SW 1271 (cell line): Measurements from ENCODE around the gene DAP3.
A peak's percentile ranks its signal among the peaks of the same experiment; 100 is the strongest.
"Not testable (repeated sequence)": the region's sequence is repeated elsewhere in the genome, so short reads cannot be mapped to it uniquely, and the experiment has no call there.

ENCODE experiments used
- DNase-seq, 2 experiments: peaks; one replicate each; lab custom pipeline; 2025; lab: John Stamatoyannopoulos, UW

The DAP3 gene

DNA sequence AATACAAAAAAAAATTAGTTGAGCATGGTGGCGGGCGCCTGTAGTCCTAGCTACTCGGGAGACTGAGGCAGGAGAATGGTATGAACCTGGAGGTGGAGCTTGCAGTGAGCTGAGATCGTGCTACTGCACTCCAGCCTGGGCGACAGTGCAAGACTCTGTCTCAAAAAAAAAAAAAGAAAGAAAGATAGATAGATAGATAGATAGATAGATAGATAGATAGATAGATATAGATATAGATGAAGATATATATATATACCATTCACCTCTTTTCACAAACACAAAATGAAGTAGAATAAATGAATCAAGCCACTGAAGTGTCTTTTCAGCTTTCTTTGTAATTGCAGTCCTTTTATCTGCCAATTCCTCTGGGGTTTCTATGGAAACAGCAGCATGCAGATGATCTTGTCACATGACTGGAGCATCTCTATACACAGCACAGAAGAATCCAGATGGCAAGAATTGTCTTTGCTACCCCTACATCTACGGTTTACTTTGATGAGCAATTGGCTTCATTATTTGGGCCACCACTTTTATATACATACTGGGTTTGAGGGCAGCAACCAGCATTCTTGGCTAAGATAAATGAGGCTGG, 29.7 kb downstream of the DAP3 start:
- DNase-seq, result not testable (repeated sequence)

DNA sequence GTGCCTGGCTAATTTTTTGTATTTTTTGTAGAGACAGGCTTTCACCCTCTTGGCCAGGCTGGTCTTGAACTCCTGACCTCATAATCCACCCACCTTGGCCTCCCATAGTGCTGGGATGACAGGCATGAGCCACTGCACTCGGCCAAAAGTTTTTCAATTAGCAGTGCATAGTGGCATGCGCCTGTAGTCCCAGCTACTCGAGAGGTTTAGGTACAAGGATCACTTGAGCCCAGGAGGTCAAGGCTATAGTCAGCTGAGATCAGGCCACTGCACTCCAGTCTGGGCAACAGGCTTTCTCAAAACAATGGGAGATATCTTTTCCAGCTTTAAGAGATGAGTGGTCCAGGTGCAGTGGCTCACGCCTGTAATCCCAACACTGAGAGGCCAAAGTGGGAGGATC, 30.8 kb downstream of the DAP3 start:
- no peak for DNase-seq

DNA sequence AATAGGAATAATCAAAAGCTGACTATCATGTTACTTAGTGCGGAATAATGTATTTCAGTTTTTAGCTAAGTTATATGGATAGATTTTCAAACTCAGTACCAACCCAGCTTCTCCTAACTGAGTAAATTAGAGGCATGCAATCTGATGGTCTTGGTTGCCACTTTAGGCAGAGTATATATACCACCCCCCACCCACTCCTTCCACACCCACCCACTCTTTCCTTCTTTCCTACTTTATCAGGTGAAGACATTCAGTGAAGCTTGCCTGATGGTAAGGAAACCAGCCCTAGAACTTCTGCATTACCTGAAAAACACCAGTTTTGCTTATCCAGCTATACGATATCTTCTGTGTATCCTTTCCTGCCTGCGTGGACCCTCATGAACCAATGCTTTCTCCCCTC, 36.3 kb downstream of the DAP3 start:
- DNase-seq, result no peak

DNA sequence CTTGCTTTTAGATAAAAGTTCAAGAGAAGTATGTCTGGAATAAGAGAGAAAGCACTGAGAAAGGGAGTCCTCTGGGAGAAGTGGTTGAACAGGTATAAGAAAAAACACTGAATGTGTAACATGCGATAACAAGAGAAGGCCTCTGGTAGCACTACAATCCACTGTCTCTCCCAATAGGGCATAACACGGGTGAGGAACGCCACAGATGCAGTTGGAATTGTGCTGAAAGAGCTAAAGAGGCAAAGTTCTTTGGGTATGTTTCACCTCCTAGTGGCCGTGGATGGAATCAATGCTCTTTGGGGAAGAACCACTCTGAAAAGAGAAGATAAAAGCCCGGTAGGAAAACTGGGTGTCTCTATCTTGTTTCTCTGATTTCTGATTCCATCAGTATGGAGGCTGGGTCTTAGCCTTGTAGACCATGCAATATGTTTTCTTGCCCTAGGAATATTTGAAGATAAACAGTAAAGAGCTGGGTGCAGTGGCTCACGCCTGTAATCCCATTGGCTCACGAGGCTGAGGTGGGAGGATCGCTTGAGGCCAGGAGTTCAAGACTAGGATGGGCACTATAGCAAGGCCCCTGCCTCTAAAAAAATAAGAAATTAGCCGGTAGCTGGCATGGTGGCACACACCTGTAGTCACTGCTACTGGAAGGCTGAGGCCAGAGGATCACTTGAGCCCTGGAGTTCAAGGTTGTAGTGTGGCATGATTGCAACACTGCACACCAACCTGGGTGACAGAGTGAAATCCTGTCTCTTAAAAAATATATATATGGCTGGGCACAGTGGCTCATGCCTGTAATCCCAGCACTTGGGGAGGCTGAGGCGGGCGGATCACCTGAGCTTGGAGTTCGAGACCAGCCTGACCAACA, 40.4 kb downstream of the DAP3 start:
- DNase-seq, result peak; percentile 21 to 41

DNA sequence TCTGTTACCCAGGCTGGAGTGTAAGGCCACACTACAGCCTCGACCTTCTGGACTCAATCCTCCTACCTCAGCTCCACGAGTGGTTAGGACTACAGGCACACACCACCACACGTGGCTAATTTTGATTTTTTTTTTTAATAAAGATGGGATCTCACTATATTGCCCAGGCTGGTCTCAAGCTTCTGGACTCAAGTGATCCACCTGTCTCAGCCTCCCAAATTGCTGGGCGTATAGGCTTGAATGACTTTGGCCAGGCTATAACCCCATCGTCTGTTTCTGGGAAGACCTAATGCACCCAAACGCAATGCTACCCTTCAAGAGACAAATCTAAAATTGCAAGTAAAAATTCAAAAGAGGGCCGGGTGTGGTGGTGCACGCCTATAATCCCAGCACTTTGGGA, 52.1 kb downstream of the DAP3 start:
- no peak for DNase-seq

DNA sequence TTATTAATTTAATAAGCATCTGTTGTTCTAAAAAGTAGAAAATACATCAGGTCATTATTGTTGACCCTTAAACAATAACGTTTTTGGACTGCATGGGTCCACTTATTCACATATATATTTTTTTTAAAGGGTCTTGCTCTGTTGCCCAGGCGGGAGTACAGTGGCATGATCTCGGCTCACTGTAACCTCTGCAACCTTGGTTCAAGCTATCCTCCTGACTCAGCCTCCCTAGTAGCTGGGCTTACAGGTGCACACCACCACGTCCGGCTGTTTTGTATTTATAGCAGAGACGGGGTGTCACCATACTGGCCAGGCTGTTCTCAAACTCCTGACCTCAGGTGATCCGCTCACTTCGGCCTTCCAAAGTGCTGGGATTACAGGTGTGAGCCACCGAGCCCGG, 53.0 kb downstream of the DAP3 start:
- no peak for DNase-seq

DNA sequence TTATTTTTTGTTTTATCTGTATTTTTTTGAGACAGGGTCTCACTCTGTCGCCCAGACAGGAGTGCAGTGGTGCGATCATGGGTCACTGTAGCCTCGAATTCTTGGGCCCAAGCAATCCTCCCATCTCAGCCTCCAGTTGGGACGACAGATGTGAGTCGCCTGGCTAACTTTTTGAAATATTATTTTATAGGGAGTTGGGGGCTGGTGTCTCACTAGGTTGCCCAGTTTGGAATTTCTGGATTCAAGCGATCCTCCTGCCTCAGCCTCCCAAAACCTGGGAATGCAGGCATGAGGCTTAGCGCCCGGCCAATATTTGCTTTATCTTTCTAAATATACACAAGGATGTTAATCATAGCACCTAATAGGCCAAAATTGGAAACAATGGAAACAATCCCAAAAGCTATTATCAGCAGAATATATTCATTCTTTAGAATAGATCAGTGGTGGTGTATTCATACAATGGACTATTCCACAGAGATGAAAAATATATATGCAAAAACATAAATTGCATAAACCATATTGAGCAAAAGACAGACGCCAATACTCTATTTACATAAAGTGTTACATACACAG, 55.9 kb downstream of the DAP3 start:
- DNase-seq, result no peak

DNA sequence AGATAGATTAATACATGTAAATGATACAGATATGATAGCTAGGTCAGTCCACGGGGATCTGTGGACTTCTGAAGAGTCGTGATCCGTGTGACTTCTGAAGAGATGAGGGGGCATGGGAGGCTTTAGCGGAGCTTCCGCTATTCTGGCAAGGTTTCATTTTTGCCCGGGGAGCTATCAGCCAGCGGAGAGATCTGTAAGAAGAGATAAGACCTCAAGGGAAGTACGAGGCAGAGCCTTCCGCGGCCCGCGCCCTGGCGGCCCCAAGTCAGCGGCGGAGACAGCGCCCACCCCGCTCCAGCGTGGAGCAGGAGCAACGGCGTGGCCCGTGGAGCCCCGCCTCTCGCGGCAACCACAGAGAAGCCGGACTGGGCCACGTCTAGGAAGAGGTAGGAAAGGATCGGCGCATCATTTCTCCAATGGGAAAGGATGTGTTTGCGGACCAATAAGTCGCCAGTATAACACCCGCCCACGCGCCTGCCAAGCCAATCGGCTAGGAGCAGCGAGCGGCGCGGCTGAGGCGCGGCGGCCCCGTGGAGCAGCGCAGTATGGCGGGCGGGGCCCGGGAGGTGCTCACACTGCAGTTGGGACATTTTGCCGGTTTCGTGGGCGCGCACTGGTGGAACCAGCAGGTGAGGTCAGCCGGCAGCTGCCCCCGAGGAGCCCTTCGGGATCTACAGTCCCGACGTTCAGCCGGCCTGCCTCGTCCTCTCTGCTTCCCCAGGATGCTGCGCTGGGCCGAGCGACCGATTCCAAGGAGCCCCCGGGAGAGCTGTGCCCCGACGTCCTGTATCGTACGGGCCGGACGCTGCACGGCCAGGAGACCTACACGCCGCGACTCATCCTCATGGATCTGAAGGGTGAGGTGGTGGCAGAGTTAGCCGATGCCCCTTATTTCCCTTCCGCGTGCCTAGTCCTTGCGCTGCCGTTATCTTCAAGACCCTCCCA, 56.7 kb downstream of the DAP3 start:
- peak; percentile 73 to 88 for DNase-seq

DNA sequence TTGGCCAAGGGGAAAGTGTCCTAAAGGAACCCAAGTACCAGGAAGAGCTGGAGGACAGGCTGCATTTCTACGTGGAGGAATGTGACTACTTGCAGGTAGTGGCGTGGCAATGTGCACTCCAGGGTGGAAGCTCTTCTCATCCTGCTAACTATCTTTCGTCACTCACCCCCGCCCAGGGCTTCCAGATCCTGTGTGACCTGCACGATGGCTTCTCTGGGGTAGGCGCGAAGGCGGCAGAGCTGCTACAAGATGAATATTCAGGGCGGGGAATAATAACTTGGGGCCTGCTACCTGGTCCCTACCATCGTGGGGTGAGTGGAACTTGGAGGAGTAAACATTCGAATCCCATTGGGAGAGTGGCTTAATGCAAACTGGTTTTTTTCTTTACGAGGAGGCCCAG, 58.7 kb downstream of the DAP3 start:
- not testable (repeated sequence) for DNase-seq

DNA sequence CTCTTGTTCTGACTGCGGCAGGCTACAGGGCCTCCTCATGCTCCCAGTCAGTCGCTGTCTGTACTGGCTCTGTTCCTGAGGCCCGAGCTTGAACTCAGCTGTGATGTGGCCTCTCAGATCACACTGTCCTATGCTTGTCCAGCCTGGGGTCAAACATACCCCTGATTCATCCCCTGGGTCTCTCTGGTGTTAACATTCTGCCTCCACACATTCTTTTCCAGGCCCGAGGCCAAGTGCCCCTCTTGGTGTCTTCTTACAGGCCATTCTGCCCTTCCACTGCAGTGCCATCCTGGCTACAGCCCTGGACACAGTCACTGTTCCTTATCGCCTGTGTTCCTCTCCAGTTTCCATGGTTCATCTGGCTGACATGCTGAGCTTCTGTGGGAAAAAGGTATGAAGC, 59.2 kb downstream of the DAP3 start:
- DNase-seq, result not testable (repeated sequence)

DNA sequence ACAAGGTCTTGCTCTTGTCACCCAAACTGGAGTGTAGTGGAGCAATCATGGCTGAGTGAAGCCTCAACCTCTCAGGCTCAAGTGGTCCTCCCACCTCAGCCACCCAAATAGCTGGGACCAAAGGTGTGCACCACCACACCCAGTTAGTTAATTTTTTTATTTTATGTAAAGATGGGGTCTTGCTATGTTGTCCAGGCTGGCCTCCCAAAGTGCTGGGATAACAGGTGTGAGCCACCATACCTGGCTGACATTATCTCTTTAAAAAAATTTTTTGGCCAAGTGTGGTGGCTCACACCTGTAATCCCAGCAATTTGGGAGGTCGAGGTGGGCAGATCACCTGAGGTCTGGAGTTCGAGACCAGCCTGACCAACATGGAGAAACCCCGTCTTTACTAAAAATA, 70.1 kb downstream of the DAP3 start:
- not testable (repeated sequence) for DNase-seq

DNA sequence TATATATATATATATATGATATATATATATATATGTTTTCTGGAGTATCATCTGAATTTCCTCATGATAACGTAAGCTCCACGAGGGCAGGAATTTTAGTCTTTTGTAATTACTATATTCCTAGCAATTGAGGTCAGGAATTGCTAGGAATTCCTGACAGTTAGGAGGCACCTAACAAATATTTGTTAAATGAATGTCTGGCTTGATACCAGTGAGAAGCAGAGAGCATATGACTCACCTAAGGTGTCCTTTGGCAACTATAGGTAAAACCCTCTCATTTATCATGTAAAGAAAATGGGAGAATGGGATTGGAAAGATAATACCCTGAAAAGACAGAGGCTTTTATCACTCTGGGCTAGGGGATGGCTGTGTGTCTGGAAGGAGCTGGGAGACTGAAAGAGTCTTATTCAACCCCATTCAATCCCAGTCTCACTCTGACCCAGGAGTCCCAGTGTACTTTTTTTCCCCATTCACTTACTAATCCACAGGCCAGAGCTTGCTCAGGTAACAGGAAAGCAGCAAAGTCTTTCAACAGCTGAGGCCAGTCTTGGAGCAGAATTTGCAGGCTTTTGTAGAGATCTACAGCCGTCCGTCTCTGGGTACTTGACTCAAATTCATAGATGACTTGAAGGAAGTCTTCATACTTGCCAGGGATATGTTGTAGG, 71.2 kb downstream of the DAP3 start:
- no peak for DNase-seq

DNA sequence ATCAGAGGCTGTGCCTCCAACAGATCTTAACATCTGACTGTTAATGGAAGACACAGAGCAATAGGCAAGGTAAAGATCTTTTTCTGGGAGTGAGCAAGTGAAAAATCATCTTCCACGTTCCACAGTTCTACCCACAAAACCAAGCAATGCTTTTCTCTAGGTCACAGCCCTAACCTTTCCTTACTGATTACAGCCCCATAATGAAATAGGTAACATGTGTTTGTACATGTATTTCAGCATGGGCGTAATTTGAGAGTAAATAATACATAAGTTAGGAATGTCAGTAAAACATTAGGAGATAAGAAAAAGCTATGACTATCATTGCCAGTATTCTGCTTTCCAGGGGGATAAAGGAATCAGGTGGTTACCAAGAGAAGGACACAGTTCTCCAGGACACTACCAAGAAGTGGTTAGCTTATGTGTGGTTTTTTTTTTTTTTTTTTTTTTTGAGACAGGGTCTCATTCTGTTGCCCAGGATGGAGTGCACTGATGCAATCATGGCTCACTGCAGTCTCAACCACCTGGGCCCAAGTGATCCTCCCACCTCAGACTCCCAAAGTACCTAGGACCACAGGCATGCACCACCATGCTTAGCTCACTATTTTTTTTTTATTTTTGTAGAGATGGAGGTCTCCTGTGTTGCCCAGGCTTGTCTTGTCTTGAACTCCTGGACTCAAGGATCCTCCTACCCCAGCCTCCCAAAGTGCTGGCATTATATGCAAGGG, 72.0 kb downstream of the DAP3 start:
- no peak for DNase-seq

DNA sequence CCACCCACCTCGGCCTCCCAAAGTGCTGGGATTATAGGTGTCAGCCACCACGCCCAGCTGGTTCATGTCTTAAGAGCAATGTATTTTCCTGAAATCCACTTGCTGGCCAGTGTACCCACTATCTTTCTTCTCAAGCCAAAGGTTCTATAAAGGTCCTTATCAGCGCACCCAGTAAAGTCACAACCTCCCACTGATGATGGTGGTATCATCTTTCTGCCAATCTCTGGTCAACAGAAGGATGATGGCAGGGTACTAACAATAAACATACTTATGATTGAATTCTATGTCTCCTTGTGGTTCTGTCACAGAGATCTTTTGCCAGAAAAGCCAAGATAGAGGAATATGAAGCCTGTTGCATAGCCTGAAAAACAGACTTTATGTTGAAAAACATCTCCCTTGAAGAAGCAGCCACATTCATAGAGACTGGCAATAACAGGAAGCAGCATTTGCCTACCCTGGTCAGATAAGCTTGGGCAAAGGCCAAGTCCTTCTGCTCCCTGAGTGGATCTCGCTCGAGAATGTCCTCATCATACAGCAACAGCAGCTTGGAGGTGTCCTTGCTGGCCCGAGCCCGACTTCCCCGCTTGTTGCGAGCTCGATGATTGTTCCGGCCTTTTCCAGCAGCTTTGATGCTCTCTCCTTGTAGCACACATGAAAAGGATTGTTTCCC, 73.0 kb downstream of the DAP3 start:
- no peak for DNase-seq

DNA sequence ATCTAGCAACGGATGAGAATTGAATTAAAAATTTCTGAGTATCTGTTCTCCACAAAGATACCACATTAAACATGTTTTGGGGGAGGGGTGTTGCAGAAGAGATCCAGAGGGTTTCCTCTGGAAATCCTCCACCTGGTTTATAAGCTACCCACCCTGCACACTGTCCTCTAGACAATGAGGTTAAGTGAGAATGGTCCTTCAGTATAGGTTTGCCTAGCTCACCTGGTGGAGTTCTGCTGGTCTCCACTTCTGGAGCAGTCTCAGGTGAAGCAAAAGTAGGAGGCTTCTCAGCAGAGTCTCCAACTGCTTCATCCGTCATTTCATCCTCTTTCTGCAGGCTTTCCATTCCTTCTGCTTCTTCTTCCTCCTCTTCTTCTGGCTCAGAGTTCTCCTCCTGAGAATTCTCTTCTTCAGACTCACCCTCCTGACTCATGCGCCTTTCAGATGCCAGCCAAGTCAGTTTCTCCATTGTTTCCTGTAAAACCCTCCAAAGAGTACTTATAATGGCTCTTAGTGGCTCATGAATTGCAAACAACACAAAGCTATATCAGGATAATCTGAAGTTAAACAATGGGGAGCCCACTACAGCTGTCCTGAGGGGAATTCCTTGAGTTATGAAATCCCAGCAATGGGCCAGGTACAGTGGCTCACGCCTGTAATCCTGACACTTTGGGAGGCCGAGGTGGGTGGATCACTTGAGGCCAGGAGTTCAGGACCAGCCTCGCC, 74.4 kb downstream of the DAP3 start:
- peak; percentile 34 to 44 for DNase-seq

DNA sequence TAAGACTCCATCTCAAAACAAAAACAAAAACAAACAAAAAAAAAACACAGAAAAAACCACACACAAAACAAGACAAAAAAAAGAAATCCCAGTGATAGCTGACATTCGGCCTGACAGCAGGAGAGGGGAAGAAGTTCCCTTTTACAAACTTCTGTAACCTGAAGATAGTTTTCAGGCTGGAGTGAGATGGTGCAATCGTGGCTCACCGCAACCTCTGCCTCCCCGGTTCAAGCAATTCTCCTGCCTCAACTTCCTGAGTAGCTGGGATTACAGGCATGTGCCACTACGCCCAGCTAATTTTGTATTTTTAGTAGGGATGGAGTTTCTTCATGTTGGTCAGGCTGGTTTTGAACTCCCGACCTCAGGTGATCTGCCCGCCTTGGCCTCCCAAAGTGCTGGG, 75.1 kb downstream of the DAP3 start:
- not testable (repeated sequence) for DNase-seq

DNA sequence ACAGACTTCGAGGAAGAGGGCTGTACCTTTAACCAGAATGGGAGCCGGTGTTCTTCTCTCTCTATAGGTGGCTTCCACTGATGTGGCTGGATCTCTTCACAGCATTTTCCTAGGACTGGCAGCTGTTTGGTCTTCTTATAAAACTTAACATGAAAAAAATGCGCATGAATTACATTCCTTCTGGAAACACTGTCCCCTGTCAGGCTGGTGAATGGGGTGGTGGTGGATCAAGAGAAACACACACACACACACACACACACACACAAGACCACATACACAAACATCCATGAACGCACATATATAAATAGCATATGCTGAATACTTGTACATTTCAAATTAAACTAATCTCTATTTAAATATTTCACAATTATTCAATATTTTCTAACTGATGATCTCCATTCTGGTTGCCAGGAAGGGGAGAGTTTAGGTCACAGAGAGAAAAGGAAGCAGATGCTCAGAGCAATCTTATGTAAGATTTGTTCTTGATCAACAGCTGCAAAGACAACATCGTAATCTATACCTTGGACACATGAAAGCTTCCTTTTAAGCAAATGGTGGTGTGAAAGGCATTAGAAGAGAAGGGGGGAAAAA, 78.6 kb downstream of the DAP3 start:
- not testable (repeated sequence) for DNase-seq

DNA sequence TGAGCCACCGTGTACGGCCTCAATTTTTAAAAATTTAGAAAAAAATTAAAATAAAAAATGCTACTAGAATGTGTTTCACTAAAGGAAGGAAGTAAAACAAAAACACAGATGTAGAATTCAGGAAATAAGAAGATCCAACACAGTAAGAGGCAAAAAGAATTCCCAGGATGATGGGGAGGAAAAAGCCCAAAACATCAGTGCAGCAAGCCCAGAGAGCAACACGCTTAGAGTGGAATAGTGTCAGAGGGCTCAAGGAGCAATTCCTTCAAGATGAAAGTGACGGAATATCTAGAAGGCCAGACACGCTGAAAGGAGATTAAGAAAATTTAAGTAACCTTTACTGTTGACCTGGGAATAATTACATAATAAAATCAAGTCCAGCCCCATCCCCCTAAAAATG, 80.4 kb downstream of the DAP3 start:
- no peak for DNase-seq

DNA sequence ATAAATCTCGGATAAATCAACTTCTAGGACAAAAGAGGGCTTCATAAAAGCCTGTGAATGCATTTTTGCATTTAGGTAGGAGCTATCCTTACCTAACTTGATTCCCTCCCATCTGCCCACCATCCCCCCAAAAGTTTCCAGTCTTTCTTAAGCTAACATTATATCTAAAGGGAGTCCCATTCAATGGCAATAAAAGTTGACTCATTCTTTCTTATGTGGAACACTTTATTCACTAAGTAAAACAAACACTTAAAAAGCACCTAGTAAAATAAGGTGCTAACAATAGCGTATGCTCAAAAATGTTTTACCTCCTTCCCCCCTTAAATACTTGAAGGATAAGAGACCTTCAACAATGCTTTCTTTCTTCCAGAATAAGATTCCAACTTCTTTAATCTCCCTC, 84.3 kb downstream of the DAP3 start:
- DNase-seq, result no peak
